NK-92 (cell line): ENCODE data around the gene FH.

Source experiments
- DNase-seq: peaks from one replicate; lab custom pipeline; 2025; ENCODE audit not compliant: unreplicated experiment; lab: John Stamatoyannopoulos, UW

Gene FH

GRCh38 chr1:241519308-241520079, at the start of gene FH:
Gene FH (minus strand): TSS chr1:241519755. CDS start chr1:241519722, 33 bp downstream.
- DNase-seq, result peak; percentile 69

GRCh38 chr1:241560849-241561187, 41.3 kb upstream of the FH start:
- DNase-seq, result no peak

- no peak for DNase-seq
Observed at GRCh38 chr1:241560146-241560848, 40.7 kb upstream of the FH start.

- no peak for DNase-seq
Observed at GRCh38 chr1:241557551-241558193, 38.1 kb upstream of the FH start.

GRCh38 chr1:241557031-241557430, 37.5 kb upstream of the FH start:
- no peak for DNase-seq

- DNase-seq, result no peak
Observed at GRCh38 chr1:241555526-241555925, 36.0 kb upstream of the FH start.

- no peak for DNase-seq
Observed at GRCh38 chr1:241553886-241554592, 34.5 kb upstream of the FH start.

- no peak for DNase-seq
Observed at GRCh38 chr1:241551759-241552638, 32.4 kb upstream of the FH start.

GRCh38 chr1:241550318-241550717, 30.8 kb upstream of the FH start:
- no peak for DNase-seq

GRCh38 chr1:241548008-241548407, 28.5 kb upstream of the FH start:
- no peak for DNase-seq

GRCh38 chr1:241542199-241542907, 22.8 kb upstream of the FH start:
- no peak for DNase-seq

GRCh38 chr1:241536969-241537368, 17.4 kb upstream of the FH start:
- no peak for DNase-seq

GRCh38 chr1:241536304-241536703, 16.7 kb upstream of the FH start:
- no peak for DNase-seq

GRCh38 chr1:241533326-241534115, 14.0 kb upstream of the FH start:
- DNase-seq, result no peak

GRCh38 chr1:241532864-241533263, 13.3 kb upstream of the FH start:
- no peak for DNase-seq

- no peak for DNase-seq
Observed at GRCh38 chr1:241532162-241532531, 12.6 kb upstream of the FH start, which contains the start of gene KMO. Gene KMO (plus strand): TSS chr1:241532378. CDS start chr1:241532445, 67 bp downstream.

GRCh38 chr1:241531195-241532161, 11.9 kb upstream of the FH start:
- DNase-seq, result no peak

- DNase-seq, result no peak
Observed at GRCh38 chr1:241527146-241527545, 7.6 kb upstream of the FH start.
